Left renal pelvis (tissue), 4 donors: ENCODE measurements around the gene UBL7. TPM values are rescaled to one million over a fixed set of nuclear protein-coding genes. Genes with fewer than 3 reads are reported as not detected.

ENCODE experiments used
- DNase-seq, 4 donors: peaks; one replicate each; pipeline ENCODE4 v3.0.0-alpha.2; 2013; ENCODE audit warnings: low read depth in 4 of 4, low spot score in 3 of 4
- polyA plus RNA-seq, 4 donors: library from polyadenylated mRNA; unstranded; fragments of 120-200 nt; gene quantifications; one replicate each; pipeline ENCODE4 v1.2.1, GENCODE V29; 2013; ENCODE audit not compliant: insufficient read length in 4 of 4

The UBL7 gene
- polyA plus RNA-seq, 4 donors: 49.3 to 67.7 (median 63.1) TPM

- DNase-seq: no peak
Observed at GRCh38 chr15:74411686-74412085, 49.3 kb downstream of the UBL7 start.

- DNase-seq: no peak
Observed at GRCh38 chr15:74410502-74410901, 50.5 kb downstream of the UBL7 start.

GRCh38 chr15:74409225-74409624, 51.7 kb downstream of the UBL7 start:
- no peak for DNase-seq

- DNase-seq: no peak
Observed at GRCh38 chr15:74408815-74409214, 52.1 kb downstream of the UBL7 start.

- no peak for DNase-seq
Observed at GRCh38 chr15:74408385-74408784, 52.6 kb downstream of the UBL7 start.

- DNase-seq: peak in 2 of 4 donors; percentile 42 to 46
Observed at GRCh38 chr15:74406992-74407705, 53.8 kb downstream of the UBL7 start.

GRCh38 chr15:74406517-74406916, 54.4 kb downstream of the UBL7 start:
- DNase-seq: no peak

- DNase-seq: no peak
Observed at GRCh38 chr15:74405823-74406222, 55.1 kb downstream of the UBL7 start.

- no peak for DNase-seq
Observed at GRCh38 chr15:74403991-74404563, 56.9 kb downstream of the UBL7 start.

- no peak for DNase-seq
Observed at GRCh38 chr15:74403588-74403919, 57.4 kb downstream of the UBL7 start.

- no peak for DNase-seq
Observed at GRCh38 chr15:74402873-74403587, 57.9 kb downstream of the UBL7 start.

- DNase-seq: no peak
Observed at GRCh38 chr15:74402337-74402841, 58.6 kb downstream of the UBL7 start.

- no peak for DNase-seq
Observed at GRCh38 chr15:74400915-74401757, 59.8 kb downstream of the UBL7 start.

GRCh38 chr15:74400313-74400860, 60.6 kb downstream of the UBL7 start:
- no peak for DNase-seq

GRCh38 chr15:74399511-74400312, 61.2 kb downstream of the UBL7 start:
- no peak for DNase-seq

GRCh38 chr15:74399100-74399499, 61.9 kb downstream of the UBL7 start:
- no peak for DNase-seq

GRCh38 chr15:74398183-74398582, 62.8 kb downstream of the UBL7 start:
- no peak for DNase-seq

- no peak for DNase-seq
Observed at GRCh38 chr15:74397239-74398068, 63.5 kb downstream of the UBL7 start.
